ENCODE results near the gene NTMT1. TPM values are rescaled to one million over a fixed set of nuclear protein-coding genes. Genes with fewer than 3 reads are reported as not detected.

Gene NTMT1
- total and polyA plus RNA-seq, 9 of the 15 experiments (the other 6 are each of a cell fraction or from before 2014, with no cell fraction given) = 42.1 to 116 (median 74.7) TPM

DNA sequence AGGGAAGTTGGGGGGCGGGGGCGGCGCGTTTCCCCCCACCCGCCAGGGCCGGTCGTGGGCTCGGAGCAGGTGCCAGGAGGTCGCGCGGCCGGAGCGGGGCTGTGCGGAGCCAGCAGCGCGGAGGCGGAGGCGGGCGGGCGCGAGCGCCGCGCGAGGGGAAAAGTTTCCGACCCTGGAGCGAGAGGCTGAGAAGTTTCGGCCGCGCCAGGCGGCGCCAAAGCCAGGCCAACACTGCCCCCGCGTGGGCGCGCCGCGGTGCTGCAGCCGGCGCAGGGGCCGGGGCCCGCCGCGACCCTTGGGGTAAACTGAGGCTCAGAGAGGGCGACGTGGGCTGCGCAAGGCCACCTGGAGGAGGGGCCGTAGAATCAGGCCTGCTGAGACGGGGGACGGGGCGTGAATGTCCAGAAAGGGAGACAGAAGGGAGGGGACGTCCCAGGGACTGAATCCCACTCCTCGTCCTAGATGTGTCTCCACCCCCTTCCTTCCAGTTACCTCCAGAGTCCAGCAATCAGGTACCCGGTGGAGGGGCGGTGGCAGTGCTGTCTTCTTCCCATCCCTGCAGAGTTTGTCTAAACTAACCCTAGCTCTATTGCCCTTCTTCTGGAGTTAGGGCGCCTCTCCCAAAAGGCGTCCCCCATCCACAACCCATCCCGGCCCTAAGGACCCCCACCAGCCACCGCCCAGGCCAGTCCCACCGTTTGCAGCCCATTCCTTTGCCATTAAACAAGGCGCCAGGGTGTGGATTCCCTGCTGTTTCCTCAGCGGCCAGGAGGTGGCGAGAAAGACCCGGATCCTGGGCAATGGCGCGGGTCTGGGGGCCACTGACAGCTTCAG is 15.3 kb upstream of the NTMT1 start (continued):
- TF ChIP-seq KDM2B (CRISPR knock-in tag; IDR thresholded peaks at IDR 0.05) = no peak; the same call in 1 of the 2 replicates
- no peak for TF ChIP-seq RAD51 (IDR thresholded peaks at IDR 0.05; ENCODE audit: borderline replicate concordance, low read depth)
- no peak for TF ChIP-seq PPARD (CRISPR knock-in tag; IDR thresholded peaks at IDR 0.05)
- TF ChIP-seq ESRRA (IDR thresholded peaks at IDR 0.05; ENCODE audit: borderline replicate concordance, low read depth) = peak; percentile 47; the same call in 1 of the 2 replicates
- TF ChIP-seq, protein P1, sequence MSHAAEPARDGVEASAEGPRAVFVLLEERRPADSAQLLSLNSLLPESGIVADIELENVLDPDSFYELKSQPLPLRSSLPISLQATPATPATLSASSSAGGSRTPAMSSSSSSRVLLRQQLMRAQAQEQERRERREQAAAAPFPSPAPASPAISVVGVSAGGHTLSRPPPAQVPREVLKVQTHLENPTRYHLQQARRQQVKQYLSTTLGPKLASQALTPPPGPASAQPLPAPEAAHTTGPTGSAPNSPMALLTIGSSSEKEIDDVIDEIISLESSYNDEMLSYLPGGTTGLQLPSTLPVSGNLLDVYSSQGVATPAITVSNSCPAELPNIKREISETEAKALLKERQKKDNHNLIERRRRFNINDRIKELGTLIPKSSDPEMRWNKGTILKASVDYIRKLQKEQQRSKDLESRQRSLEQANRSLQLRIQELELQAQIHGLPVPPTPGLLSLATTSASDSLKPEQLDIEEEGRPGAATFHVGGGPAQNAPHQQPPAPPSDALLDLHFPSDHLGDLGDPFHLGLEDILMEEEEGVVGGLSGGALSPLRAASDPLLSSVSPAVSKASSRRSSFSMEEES (CRISPR knock-in tag; IDR thresholded peaks at IDR 0.05) = no peak
- peak; percentile 63 for TF ChIP-seq RBBP5 (IDR thresholded peaks at IDR 0.05; ENCODE audit: borderline replicate concordance, insufficient read depth, low read length, poor library complexity, severe bottlenecking)
- no peak for TF ChIP-seq ZC3H11A (IDR thresholded peaks at IDR 0.05; ENCODE audit: low read depth, low read length)
- TF ChIP-seq ZNF384 (IDR thresholded peaks at IDR 0.05; ENCODE audit: low read depth, low read length) = no peak
- no peak for TF ChIP-seq TAF7 (tag; IDR thresholded peaks at IDR 0.05)
- TF ChIP-seq RBM15 (IDR thresholded peaks at IDR 0.05; ENCODE audit: insufficient read depth, low read length) = no peak
- TF ChIP-seq HEY1 (CRISPR knock-in tag; IDR thresholded peaks at IDR 0.05; ENCODE audit: borderline replicate concordance) = no peak
- TF ChIP-seq FUS (optimal IDR thresholded peaks at IDR 0.05; ENCODE audit: low read depth, low read length) = no peak
- TF ChIP-seq PRMT5 (CRISPR knock-in tag; IDR thresholded peaks at IDR 0.05) = no peak
- no peak for TF ChIP-seq KLF16 (IDR thresholded peaks at IDR 0.05)
- TF ChIP-seq, protein P2, sequence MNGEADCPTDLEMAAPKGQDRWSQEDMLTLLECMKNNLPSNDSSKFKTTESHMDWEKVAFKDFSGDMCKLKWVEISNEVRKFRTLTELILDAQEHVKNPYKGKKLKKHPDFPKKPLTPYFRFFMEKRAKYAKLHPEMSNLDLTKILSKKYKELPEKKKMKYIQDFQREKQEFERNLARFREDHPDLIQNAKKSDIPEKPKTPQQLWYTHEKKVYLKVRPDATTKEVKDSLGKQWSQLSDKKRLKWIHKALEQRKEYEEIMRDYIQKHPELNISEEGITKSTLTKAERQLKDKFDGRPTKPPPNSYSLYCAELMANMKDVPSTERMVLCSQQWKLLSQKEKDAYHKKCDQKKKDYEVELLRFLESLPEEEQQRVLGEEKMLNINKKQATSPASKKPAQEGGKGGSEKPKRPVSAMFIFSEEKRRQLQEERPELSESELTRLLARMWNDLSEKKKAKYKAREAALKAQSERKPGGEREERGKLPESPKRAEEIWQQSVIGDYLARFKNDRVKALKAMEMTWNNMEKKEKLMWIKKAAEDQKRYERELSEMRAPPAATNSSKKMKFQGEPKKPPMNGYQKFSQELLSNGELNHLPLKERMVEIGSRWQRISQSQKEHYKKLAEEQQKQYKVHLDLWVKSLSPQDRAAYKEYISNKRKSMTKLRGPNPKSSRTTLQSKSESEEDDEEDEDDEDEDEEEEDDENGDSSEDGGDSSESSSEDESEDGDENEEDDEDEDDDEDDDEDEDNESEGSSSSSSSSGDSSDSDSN (IDR thresholded peaks at IDR 0.05; ENCODE audit: borderline replicate concordance in 1 of 2, low read depth in 2 of 2, low read length in 2 of 2) = peak in 1 of 2 experiments; percentile 70; a peak in 2 of 4 replicates
- no peak for TF ChIP-seq NR3C1 (CRISPR knock-in tag; IDR thresholded peaks at IDR 0.05)
- TF ChIP-seq FIP1L1 (IDR thresholded peaks at IDR 0.05; ENCODE audit: low read depth, low read length, poor library complexity, severe bottlenecking) = peak; percentile 44
- no peak for TF ChIP-seq SMAD1 (IDR thresholded peaks at IDR 0.05; ENCODE audit: low read depth, low read length, partially characterized antibody)
- no peak for TF ChIP-seq U2AF2 (optimal IDR thresholded peaks at IDR 0.05; ENCODE audit: low read depth, low read length)
- TF ChIP-seq ETV5 (CRISPR knock-in tag; IDR thresholded peaks at IDR 0.05; ENCODE audit: low read depth) = no peak
- TF ChIP-seq KLF6 (CRISPR knock-in tag; IDR thresholded peaks at IDR 0.05; ENCODE audit: borderline replicate concordance) = no peak
- TF ChIP-seq ZNF354B (CRISPR knock-in tag; IDR thresholded peaks at IDR 0.05) = no peak
- no peak for TF ChIP-seq NELFE (IDR thresholded peaks at IDR 0.05; ENCODE audit: insufficient read depth, insufficient read length)

All from K562 (cell line).